ENCODE results near the gene OR51D1. TPM values are rescaled to one million over a fixed set of nuclear protein-coding genes. Genes with fewer than 3 reads are reported as not detected.
A peak's percentile ranks its signal among the peaks of the same experiment; 100 is the strongest.

Gene OR51D1
- total RNA-seq: not detected

GRCh38 chr11:4636962-4637661 lies at the start of gene OR51D1:
Gene OR51D1 (plus strand): TSS chr11:4637477. CDS start chr11:4639791, 2,314 bp downstream.
- H3K36me3 ChIP-seq: no peaks in the 10 kb centered on the region
- TF ChIP-seq CTCF (IDR thresholded peaks at IDR 0.05): peak; percentile 77
- H3K27ac ChIP-seq: no peak within 1 kb of the TSS
- H3K4me3 ChIP-seq: peak within 1 kb of the TSS; percentile 58
- H3K27me3 ChIP-seq (replicated peaks; ENCODE audit: insufficient read depth): no peaks in the 10 kb centered on the region
- H3K9me3 ChIP-seq: no peaks in the 10 kb centered on the region
- no peaks in the 10 kb centered on the region for H3K4me1 ChIP-seq (ENCODE audit: control insufficient read depth in 1 of 2, low read depth in 2 of 2)
- DNase-seq (ENCODE audit: low spot score) (no peak), ATAC-seq (ENCODE audit: insufficient number of reproducible peaks, low FRiP score, low read depth) (no peak)

GRCh38 chr11:4589017-4589416 lies 48.3 kb upstream of the OR51D1 start:
- Histone ChIP-seq H3K4me1 (ENCODE audit: control insufficient read depth in 1 of 2, low read depth in 2 of 2) (no peaks in the 10 kb centered on the region), H3K9me3 (no peaks in the 10 kb centered on the region), H3K27ac (no peak overlapping the region), H3K36me3 (no peaks in the 10 kb centered on the region), H3K27me3 (replicated peaks; ENCODE audit: insufficient read depth) (no peaks in the 10 kb centered on the region), H3K4me3 (no peak overlapping the region)
- TF ChIP-seq CTCF (IDR thresholded peaks at IDR 0.05): no peak
- ATAC-seq (ENCODE audit: insufficient number of reproducible peaks, low FRiP score, low read depth) (no peak), DNase-seq (ENCODE audit: low spot score) (no peak)

- no peaks in the 10 kb centered on the region for H3K4me1 ChIP-seq (ENCODE audit: control insufficient read depth in 1 of 2, low read depth in 2 of 2)
- no peaks in the 10 kb centered on the region for H3K9me3 ChIP-seq
- H3K4me3 ChIP-seq: no peak within 1 kb of the TSS
- DNase-seq (ENCODE audit: low spot score) (no peak), ATAC-seq (ENCODE audit: insufficient number of reproducible peaks, low FRiP score, low read depth) (no peak)
- H3K27me3 ChIP-seq (replicated peaks; ENCODE audit: insufficient read depth): no peaks in the 10 kb centered on the region
- peaks cover 4% of the 10 kb centered on the region for H3K36me3 ChIP-seq
- H3K27ac ChIP-seq: no peak within 1 kb of the TSS
- TF ChIP-seq CTCF (IDR thresholded peaks at IDR 0.05): no peak
These were observed 43.5 kb upstream of the OR51D1 start, which contains the start of gene OR52I1 for GRCh38 chr11:4593739-4594138. Gene OR52I1 (plus strand): TSS chr11:4594039. CDS start chr11:4594039, 0 bp downstream.

GRCh38 chr11:4605057-4605456 lies 32.2 kb upstream of the OR51D1 start:
- no peaks in the 10 kb centered on the region for H3K27me3 ChIP-seq (replicated peaks; ENCODE audit: insufficient read depth)
- H3K9me3 ChIP-seq: no peaks in the 10 kb centered on the region
- H3K36me3 ChIP-seq: peaks cover 9% of the 10 kb centered on the region
- DNase-seq (ENCODE audit: low spot score) (no peak), ATAC-seq (ENCODE audit: insufficient number of reproducible peaks, low FRiP score, low read depth) (no peak)
- TF ChIP-seq CTCF (IDR thresholded peaks at IDR 0.05): no peak
- peaks cover 3 to 27% of the 10 kb centered on the region in 2 donors for H3K4me1 ChIP-seq (ENCODE audit: control insufficient read depth in 1 of 2, low read depth in 2 of 2)
- no peak overlapping the region for H3K4me3 ChIP-seq
- H3K27ac ChIP-seq: no peak overlapping the region

GRCh38 chr11:4606231-4607015 lies 30.9 kb upstream of the OR51D1 start:
- Histone ChIP-seq H3K4me3 (peak overlapping the region; percentile 83), H3K4me1 (ENCODE audit: control insufficient read depth in 1 of 2, low read depth in 2 of 2) (peaks cover 5 to 29% of the 10 kb centered on the region in 2 donors), H3K9me3 (no peaks in the 10 kb centered on the region), H3K27me3 (replicated peaks; ENCODE audit: insufficient read depth) (no peaks in the 10 kb centered on the region), H3K36me3 (peaks cover 4% of the 10 kb centered on the region), H3K27ac (no peak overlapping the region)
- TF ChIP-seq CTCF (IDR thresholded peaks at IDR 0.05): no peak
- DNase-seq (ENCODE audit: low spot score): no peak
- no peak for ATAC-seq (ENCODE audit: insufficient number of reproducible peaks, low FRiP score, low read depth)
